H9 (cell line): ENCODE data around the gene CEP120. TPM values are rescaled to one million over a fixed set of nuclear protein-coding genes. Genes with fewer than 3 reads are reported as not detected.

Source experiments
- DNase-seq: peaks from one replicate; pipeline ENCODE4 v3.0.0-alpha.2; 2017
- H2AFZ ChIP-seq: one replicate; pipeline ENCODE4 v1.6.1; 2013; ENCODE audit warnings: mild to moderate bottlenecking, low read length, control low read depth, moderate library complexity
- H2AK5ac ChIP-seq: 2 replicates; pipeline ENCODE4 v1.6.1; 2013; ENCODE audit warnings: low read length, control low read depth, mixed read lengths; ENCODE audit not compliant: insufficient read length
- H2BK120ac ChIP-seq: one replicate; pipeline ENCODE4 v1.6.1; 2013; ENCODE audit warnings: low read depth, mild to moderate bottlenecking, low read length, control low read depth, inconsistent platforms; ENCODE audit not compliant: poor library complexity, severe bottlenecking
- H2BK12ac ChIP-seq: 2 replicates; pipeline ENCODE4 v1.6.1; 2013; ENCODE audit warnings: low read length, control low read depth, mixed read lengths, low read depth; ENCODE audit not compliant: insufficient read length
- H2BK15ac ChIP-seq: 2 replicates; pipeline ENCODE4 v1.6.1; 2013; ENCODE audit warnings: low read depth, low read length, control low read depth
- H2BK20ac ChIP-seq: one replicate; pipeline ENCODE4 v1.6.1; 2013; ENCODE audit warnings: low read depth, mild to moderate bottlenecking, low read length, control low read depth, inconsistent platforms; ENCODE audit not compliant: poor library complexity, severe bottlenecking
- H2BK5ac ChIP-seq: 2 replicates; pipeline ENCODE4 v1.6.1; 2013; ENCODE audit warnings: low read length, control low read depth, mixed read lengths; ENCODE audit not compliant: insufficient read length
- H3K14ac ChIP-seq: 2 replicates; pipeline ENCODE4 v1.6.1; 2013; ENCODE audit warnings: low read length, control low read depth; ENCODE audit not compliant: insufficient read depth
- H3K18ac ChIP-seq: 2 replicates; pipeline ENCODE4 v1.6.1; 2013; ENCODE audit warnings: low read depth, mild to moderate bottlenecking, mixed read lengths, low read length, control low read depth; ENCODE audit not compliant: insufficient read length
- H3K23ac ChIP-seq: 2 replicates; pipeline ENCODE4 v1.6.1; 2013; ENCODE audit warnings: low read length, control low read depth, mixed read lengths, low read depth; ENCODE audit not compliant: insufficient read length
- H3K23me2 ChIP-seq: 2 replicates; pipeline ENCODE4 v1.6.1; 2013; ENCODE audit warnings: low read depth, mild to moderate bottlenecking, mixed read lengths, low read length, control low read depth; ENCODE audit not compliant: insufficient read length, poor library complexity, severe bottlenecking
- H3K27ac ChIP-seq: 2 replicates; pipeline ENCODE4 v1.5.1; 2013; ENCODE audit warnings: low read length, control low read depth, mixed read lengths, low read depth; ENCODE audit not compliant: insufficient read length
- H3K27me3 ChIP-seq: 2 replicates; pipeline ENCODE4 v1.6.1; 2013; ENCODE audit warnings: low read length, control low read depth, inconsistent platforms; ENCODE audit not compliant: insufficient read depth
- H3K4ac ChIP-seq: 2 replicates; pipeline ENCODE4 v1.6.1; 2013; ENCODE audit warnings: low read depth, mild to moderate bottlenecking, control low read depth, inconsistent platforms, low read length, moderate library complexity
- H3K4me1 ChIP-seq: 2 replicates; pipeline ENCODE4 v1.6.1; 2013; ENCODE audit warnings: low read length, control low read depth, inconsistent platforms; ENCODE audit not compliant: insufficient read depth
- H3K4me2 ChIP-seq: 2 replicates; pipeline ENCODE4 v1.6.1; 2013; ENCODE audit warnings: low read length, control low read depth, mixed read lengths; ENCODE audit not compliant: insufficient read length, insufficient read depth
- H3K56ac ChIP-seq: 2 replicates; pipeline ENCODE4 v1.6.1; 2013; ENCODE audit warnings: low read depth, mild to moderate bottlenecking, mixed read lengths, low read length, control low read depth; ENCODE audit not compliant: insufficient read length
- H3K79me1 ChIP-seq: 2 replicates; pipeline ENCODE4 v1.6.1; 2013; ENCODE audit warnings: low read depth, mild to moderate bottlenecking, moderate library complexity, low read length, control low read depth, inconsistent platforms; ENCODE audit not compliant: insufficient read depth, poor library complexity, severe bottlenecking
- H3K79me2 ChIP-seq: 2 replicates; pipeline ENCODE4 v1.6.1; 2013; ENCODE audit warnings: low read length, control low read depth, inconsistent platforms; ENCODE audit not compliant: insufficient read depth
- H3K9ac ChIP-seq: 2 replicates; pipeline ENCODE4 v1.6.1; 2013; ENCODE audit warnings: low read length, control low read depth, mixed read lengths; ENCODE audit not compliant: insufficient read length; ENCODE audit errors: extremely low read depth
- H3K9me3 ChIP-seq: one replicate; pipeline ENCODE4 v1.6.1; 2013; ENCODE audit warnings: low read depth, low read length, inconsistent platforms; ENCODE audit not compliant: control insufficient read depth
- H3T11ph ChIP-seq: one replicate; pipeline ENCODE4 v1.6.1; 2013; ENCODE audit warnings: mild to moderate bottlenecking, low read length, control low read depth, inconsistent platforms
- H4K20me1 ChIP-seq: one replicate; pipeline ENCODE4 v1.6.1; 2013; ENCODE audit not compliant: control insufficient read depth, insufficient read length, insufficient read depth
- H4K5ac ChIP-seq: 2 replicates; pipeline ENCODE4 v1.6.1; 2013; ENCODE audit warnings: low read depth, mild to moderate bottlenecking, mixed read lengths, low read length, control low read depth; ENCODE audit not compliant: insufficient read length
- H4K8ac ChIP-seq: replicated peaks from 2 replicates; pipeline ENCODE4 v1.6.1; 2013; ENCODE audit warnings: low read length, control low read depth, mixed read lengths, low read depth; ENCODE audit not compliant: insufficient read length
- H4K91ac ChIP-seq: 2 replicates; pipeline ENCODE4 v1.6.1; 2013; ENCODE audit warnings: low read depth, mild to moderate bottlenecking, moderate library complexity, mixed read lengths, low read length, control low read depth; ENCODE audit not compliant: insufficient read length
- H3K27ac Mint-ChIP-seq, 3 experiments: 2 replicates in 2 of 3; 3 replicates in 1 of 3; pipeline ENCODE4 v1.8.0; 2020 to 2021; ENCODE audit warnings: mixed read lengths in 3 of 3, mild to moderate bottlenecking in 1 of 3, moderate library complexity in 1 of 3
- H3K27me3 Mint-ChIP-seq: 2 replicates; pipeline ENCODE4 v1.8.0; 2021; ENCODE audit warnings: low read depth, mild to moderate bottlenecking, moderate library complexity, mixed read lengths
- H3K36me3 Mint-ChIP-seq, 3 experiments: 2 replicates in 2 of 3; 3 replicates in 1 of 3; pipeline ENCODE4 v1.8.0; 2020 to 2021; ENCODE audit warnings: low read depth in 3 of 3, mixed read lengths in 3 of 3; ENCODE audit not compliant: insufficient read depth in 1 of 3
- H3K4me1 Mint-ChIP-seq, 2 experiments: 2 replicates each; pipeline ENCODE4 v1.8.0; 2020; ENCODE audit warnings: mixed read lengths in 2 of 2
- H3K4me3 Mint-ChIP-seq, 2 experiments: 2 replicates in 1 of 2; 3 replicates in 1 of 2; pipeline ENCODE4 v1.8.0; 2020 to 2021; ENCODE audit warnings: mild to moderate bottlenecking in 2 of 2, mixed read lengths in 2 of 2, moderate library complexity in 1 of 2
- H3K9me3 Mint-ChIP-seq, 2 experiments: 2 replicates in 1 of 2; 3 replicates in 1 of 2; pipeline ENCODE4 v1.8.0; 2020; ENCODE audit warnings: mild to moderate bottlenecking in 2 of 2, mixed read lengths in 2 of 2, moderate library complexity in 1 of 2
- WGBS: extraction: QIAGEN DNeasy Blood & Tissue Kit; methylation state at CpG from one replicate; pipeline ENCODE4 v1.1.7; 2013; ENCODE audit warnings: missing lambda C conversion rate, low lambda C conversion rate, mixed read lengths; ENCODE audit not compliant: insufficient read length; ENCODE audit errors: extremely low coverage; 5-methylcytosine and 5-hydroxymethylcytosine counted together
- total RNA-seq: library from RNA; stranded (reverse); gene quantifications from 2 replicates; pipeline ENCODE4 v1.2.1, GENCODE V29; 2021
- TF ChIP-seq, protein P1 (sequence below): fragments of 200-600 bp; sonication (generic); conservative IDR thresholded peaks from 3 replicates; pipeline ENCODE4 v1.8.0; 2021; ENCODE audit warnings: antibody characterized with exemption, mild to moderate bottlenecking

The CEP120 gene
- total RNA-seq, 1 experiment from 2014 or later: 22.5 TPM

DNA sequence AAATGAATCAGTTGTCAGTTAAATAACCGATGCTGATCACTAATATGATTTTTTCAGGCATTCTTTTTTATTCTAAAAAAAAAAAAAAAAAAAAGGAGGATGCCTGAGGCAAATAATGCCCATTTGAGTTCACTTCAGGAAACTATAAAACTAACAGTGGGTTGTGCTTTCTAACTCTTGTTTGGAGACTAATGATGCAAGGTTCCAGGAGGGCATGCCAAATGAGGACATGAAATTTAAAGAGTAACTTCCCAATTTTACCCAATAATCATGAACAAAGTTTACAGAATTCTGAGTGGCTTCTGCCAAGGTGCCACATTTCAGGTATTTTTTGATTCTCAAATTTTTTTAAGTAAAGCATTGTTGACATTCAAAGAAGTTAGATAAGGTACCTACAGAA lies 41.0 kb downstream of the CEP120 start:
- H3K27me3 Mint-ChIP-seq: no peaks in the 10 kb centered on the region
- H3K9me3 ChIP-seq: no peaks in the 10 kb centered on the region
- no peak overlapping the region for H3K4me2 ChIP-seq
- no peak overlapping the region for H3K4ac ChIP-seq
- no peak overlapping the region for H3K9ac ChIP-seq
- H3K9me3 Mint-ChIP-seq: no peaks in the 10 kb centered on the region
- H3K23ac ChIP-seq: no peak overlapping the region
- H3K56ac ChIP-seq: no peak overlapping the region
- H3T11ph ChIP-seq: no peak overlapping the region
- no peak overlapping the region for H4K8ac ChIP-seq
- no peak overlapping the region for H2BK5ac ChIP-seq
- H3K27me3 ChIP-seq: no peaks in the 10 kb centered on the region
- H3K23me2 ChIP-seq: no peaks in the 10 kb centered on the region
- no peak overlapping the region for H2BK12ac ChIP-seq
- no CpG with 5 or more reads among the region's 1 CpG for WGBS
- H3K27ac Mint-ChIP-seq: no peak overlapping the region
- H3K27ac ChIP-seq: no peak overlapping the region
- no peaks in the 10 kb centered on the region for H3K79me1 ChIP-seq
- TF ChIP-seq, protein P1, sequence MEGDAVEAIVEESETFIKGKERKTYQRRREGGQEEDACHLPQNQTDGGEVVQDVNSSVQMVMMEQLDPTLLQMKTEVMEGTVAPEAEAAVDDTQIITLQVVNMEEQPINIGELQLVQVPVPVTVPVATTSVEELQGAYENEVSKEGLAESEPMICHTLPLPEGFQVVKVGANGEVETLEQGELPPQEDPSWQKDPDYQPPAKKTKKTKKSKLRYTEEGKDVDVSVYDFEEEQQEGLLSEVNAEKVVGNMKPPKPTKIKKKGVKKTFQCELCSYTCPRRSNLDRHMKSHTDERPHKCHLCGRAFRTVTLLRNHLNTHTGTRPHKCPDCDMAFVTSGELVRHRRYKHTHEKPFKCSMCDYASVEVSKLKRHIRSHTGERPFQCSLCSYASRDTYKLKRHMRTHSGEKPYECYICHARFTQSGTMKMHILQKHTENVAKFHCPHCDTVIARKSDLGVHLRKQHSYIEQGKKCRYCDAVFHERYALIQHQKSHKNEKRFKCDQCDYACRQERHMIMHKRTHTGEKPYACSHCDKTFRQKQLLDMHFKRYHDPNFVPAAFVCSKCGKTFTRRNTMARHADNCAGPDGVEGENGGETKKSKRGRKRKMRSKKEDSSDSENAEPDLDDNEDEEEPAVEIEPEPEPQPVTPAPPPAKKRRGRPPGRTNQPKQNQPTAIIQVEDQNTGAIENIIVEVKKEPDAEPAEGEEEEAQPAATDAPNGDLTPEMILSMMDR: no peak
- H2AK5ac ChIP-seq: no peak overlapping the region
- H3K4me1 Mint-ChIP-seq: no peaks in the 10 kb centered on the region
- no peak overlapping the region for H2BK120ac ChIP-seq
- no peak overlapping the region for H4K91ac ChIP-seq
- H3K4me1 ChIP-seq: no peaks in the 10 kb centered on the region
- no peaks in the 10 kb centered on the region for H4K20me1 ChIP-seq
- peaks cover 4 to 38% (median 37%) of the 10 kb centered on the region in 3 experiments for H3K36me3 Mint-ChIP-seq
- H4K5ac ChIP-seq: no peak overlapping the region
- H3K14ac ChIP-seq: no peak overlapping the region
- H2BK15ac ChIP-seq: no peak overlapping the region
- H2BK20ac ChIP-seq: no peak overlapping the region
- no peak overlapping the region for H3K18ac ChIP-seq
- DNase-seq: no peak
- H3K4me3 Mint-ChIP-seq: no peak overlapping the region
- H3K79me2 ChIP-seq: no peaks in the 10 kb centered on the region
- H2AFZ ChIP-seq: no peak overlapping the region
